ENCODE results near the gene SPTBN5.

SPTBN5 gene

DNA sequence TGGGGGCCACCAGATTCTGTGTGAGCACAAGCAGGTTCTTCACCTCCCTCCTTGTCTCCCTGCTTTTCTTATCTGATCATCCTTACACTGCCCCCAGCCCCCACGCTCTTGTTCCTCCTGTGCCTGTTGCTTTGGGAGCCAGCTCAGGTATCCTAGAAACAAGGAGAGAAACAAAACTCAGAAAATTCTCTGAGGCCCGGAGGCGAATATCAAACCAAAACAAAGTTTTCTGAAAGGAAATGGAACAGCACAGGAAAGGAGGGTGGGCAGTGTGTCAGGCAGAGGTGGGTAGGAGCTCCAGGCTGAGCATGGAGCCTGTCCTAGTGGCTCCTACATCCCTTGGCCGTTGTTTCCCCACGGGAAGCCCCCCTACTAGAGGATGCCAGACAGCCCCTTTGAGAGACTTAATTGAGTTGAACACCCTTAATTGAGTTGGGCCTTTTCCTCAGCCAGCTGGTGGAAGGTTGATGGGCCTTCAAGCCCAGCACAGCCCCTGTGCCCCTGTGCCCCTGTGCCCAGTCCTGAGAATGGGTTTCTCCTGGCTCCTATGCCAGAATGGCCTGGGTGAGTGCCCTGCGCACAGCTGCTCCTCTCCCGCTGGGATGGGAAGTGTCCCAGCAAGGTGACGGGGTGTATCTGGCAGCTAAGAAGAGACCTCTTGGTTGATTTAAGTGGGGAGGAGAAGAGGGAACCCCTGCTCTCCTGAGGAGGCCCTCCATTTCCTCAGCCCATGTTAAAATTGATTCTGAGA, 88.8 kb downstream of the SPTBN5 start:
- DNase-seq (ENCODE audit: low read depth), result no peak

DNA sequence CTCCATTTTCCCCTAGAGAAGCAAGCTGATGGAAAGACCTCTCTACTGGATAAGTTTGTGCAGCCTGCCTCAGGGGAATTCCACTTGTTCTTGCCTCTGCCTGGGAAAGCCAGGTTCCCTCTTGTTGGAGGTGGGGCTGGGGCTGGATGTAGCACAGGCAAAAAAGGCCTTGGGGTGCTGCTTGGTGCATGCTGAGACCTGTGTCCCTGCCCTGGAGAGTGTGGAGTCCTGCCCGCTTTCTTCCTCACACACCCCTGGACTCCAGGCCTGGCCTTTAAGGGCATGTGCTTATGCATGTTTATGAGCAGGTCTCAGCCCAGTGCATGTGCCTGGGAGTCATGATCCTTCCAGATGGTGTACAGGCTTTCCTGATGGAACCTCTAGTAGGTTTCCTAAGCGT, 89.5 kb downstream of the SPTBN5 start:
- no peak for DNase-seq (ENCODE audit: low read depth)

DNA sequence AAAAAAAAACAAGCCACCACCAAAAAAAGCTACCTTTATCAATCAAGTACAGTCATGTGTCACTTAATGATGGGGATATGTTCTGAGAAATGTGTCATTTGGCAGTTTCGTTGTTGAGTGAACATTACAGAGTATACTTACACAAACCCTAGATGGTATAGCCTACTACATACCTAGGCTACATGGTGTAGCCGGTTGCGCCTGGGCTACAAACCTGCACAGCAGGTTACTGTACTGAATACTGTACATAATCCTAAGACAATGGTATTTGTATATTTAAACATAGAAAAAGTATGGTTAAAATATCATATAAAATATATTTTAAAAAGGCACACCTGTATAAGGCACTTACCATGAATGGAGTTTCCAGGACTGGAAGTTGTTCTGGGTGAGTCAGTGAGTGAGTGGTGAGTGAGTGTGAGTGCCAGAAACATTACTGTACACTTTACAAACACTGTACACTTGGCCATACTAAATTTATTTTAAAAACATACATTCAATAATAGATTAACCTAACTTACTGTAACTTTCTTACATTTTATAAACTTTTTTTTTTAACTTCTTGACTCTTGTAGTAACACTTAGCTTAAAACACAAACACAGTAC, 91.9 kb downstream of the SPTBN5 start:
- DNase-seq (ENCODE audit: low read depth), result no peak

DNA sequence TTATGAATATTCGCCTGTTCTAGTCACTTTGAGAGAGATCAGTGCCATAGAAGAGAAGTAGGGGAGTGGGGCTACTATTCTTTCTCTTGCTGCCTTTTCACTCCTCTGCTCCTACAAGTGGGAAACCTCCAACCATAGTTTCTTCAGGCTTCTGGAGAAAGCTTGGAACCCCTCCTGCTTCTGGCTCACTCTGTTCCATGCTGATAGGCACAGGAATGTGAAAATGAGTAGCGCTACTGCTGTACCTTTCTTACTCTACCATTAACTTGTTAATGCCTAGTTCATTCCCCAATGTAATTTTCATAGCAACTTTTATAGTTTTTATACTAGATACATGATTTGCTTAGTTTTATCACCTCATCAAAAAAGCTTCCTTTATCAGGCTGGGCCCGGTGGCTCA, 92.7 kb downstream of the SPTBN5 start:
- no peak for DNase-seq (ENCODE audit: low read depth)

DNA sequence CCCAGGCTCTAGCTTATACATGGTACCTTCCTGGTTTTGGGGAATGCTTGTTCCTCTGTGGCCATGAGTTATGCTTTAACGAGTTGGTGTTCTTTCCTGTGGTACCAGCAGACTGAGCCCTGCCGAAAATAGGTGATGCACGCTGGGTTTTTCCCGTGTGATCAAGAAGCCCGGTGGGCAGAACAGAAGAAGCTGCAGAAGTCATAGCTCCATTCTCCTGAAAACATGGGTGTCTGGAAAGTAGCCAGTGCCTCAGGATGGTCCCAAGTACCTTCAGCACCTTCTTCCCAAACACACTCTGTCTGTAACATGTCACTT, 94.4 kb downstream of the SPTBN5 start:
- no peak for DNase-seq (ENCODE audit: low read depth)

DNA sequence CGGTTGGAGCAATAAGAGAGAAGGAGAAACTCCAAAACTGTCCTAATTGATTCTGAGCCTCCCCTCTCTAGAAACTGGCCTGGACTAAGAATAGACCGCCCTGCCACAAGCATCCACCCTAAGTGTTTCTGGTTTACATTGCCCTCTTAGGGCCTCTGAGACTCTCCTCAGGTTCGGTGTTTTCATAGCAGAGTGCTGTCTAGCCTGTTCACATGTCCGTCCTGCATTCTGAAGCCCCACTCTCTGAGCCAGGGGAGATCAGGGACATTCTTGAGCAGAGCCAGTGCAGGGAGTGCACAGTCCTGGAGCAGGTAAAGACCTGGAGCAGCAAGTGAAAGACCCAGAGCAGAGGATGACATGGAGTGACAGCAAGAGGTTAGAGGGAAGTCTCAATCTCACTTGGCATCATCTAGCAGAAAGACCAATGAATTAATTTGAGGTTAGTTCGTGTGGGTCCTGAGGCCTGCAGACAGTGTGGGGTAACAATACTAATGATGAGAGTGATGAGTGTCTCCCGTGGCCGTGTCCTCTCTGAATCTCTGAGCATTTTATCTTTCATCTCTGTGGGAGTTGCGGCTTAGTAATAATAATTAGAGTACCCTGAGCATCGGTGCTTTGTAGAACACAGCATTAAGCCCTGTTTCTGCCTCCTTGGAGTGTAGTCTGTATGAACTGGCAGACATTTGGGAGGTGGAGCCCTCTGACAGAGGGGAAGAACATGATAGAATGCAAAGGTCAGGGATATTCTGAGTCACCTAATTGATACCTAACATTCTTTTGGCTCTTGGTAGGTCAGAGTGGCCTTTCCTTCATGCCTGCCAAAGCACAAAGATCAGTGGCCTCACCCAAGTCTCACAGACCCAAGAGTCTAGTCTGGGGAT, 95.0 kb downstream of the SPTBN5 start:
- DNase-seq (ENCODE audit: low read depth), result no peak
